Ammon's horn (tissue), 1 donor: ENCODE results near the gene LSM4.

Experiments used
- DNase-seq: peaks from one replicate; pipeline ENCODE4 v3.0.0-alpha.2; 2016; ENCODE audit warnings: low spot score

LSM4 gene

GRCh38 chr19:18310966-18311365 lies 11.9 kb downstream of the LSM4 start:
- no peak for DNase-seq

GRCh38 chr19:18310118-18310909 lies 12.6 kb downstream of the LSM4 start:
- DNase-seq = no peak

- DNase-seq = no peak
These were observed 13.3 kb downstream of the LSM4 start for GRCh38 chr19:18309525-18310064.

- no peak for DNase-seq
These were observed 13.9 kb downstream of the LSM4 start for GRCh38 chr19:18308948-18309325.

GRCh38 chr19:18308051-18308947 lies 14.6 kb downstream of the LSM4 start:
- no peak for DNase-seq

- DNase-seq = no peak
These were observed 15.6 kb downstream of the LSM4 start for GRCh38 chr19:18307271-18307681.

GRCh38 chr19:18306888-18307260 lies 16.0 kb downstream of the LSM4 start:
- no peak for DNase-seq

GRCh38 chr19:18306209-18306887 lies 16.5 kb downstream of the LSM4 start:
- DNase-seq = no peak

GRCh38 chr19:18304458-18305310 lies 18.2 kb downstream of the LSM4 start:
- DNase-seq = peak; percentile 86

GRCh38 chr19:18304208-18304457 lies 18.7 kb downstream of the LSM4 start:
- DNase-seq = no peak

GRCh38 chr19:18301718-18302111 lies 21.2 kb downstream of the LSM4 start:
- DNase-seq = no peak

- DNase-seq = no peak
These were observed 21.8 kb downstream of the LSM4 start for GRCh38 chr19:18300930-18301717.

GRCh38 chr19:18299654-18300053 lies 23.2 kb downstream of the LSM4 start:
- no peak for DNase-seq

GRCh38 chr19:18298601-18299000 lies 24.3 kb downstream of the LSM4 start:
- no peak for DNase-seq

GRCh38 chr19:18297308-18297707 lies 25.6 kb downstream of the LSM4 start:
- DNase-seq = no peak

- DNase-seq = no peak
These were observed 27.8 kb downstream of the LSM4 start for GRCh38 chr19:18295034-18295451.

GRCh38 chr19:18294467-18294864 lies 28.4 kb downstream of the LSM4 start:
- no peak for DNase-seq

GRCh38 chr19:18293642-18294466 lies 29.0 kb downstream of the LSM4 start:
- DNase-seq = no peak

GRCh38 chr19:18292810-18293641 lies 29.9 kb downstream of the LSM4 start:
- DNase-seq = peak; percentile 78
